Astrocyte of the cerebellum (primary cell): Measurements from ENCODE around the gene RAE1.

Experiments used
- DNase-seq: peaks from one replicate; pipeline ENCODE4 v3.0.0-alpha.2; 2011; ENCODE audit warnings: low read depth
- H3K4me3 ChIP-seq: 2 replicates; pipeline ENCODE4 v1.5.1; 2011; ENCODE audit warnings: mild to moderate bottlenecking, low read depth, low read length, moderate library complexity
- CTCF ChIP-seq: IDR thresholded peaks from 2 replicates; pipeline ENCODE4 v1.5.1; 2012; ENCODE audit warnings: low read length, low read depth, moderate library complexity, mild to moderate bottlenecking; ENCODE audit errors: missing control alignments
- in situ Hi-C: cut with HindIII; loops from 2 replicates; pipeline ENCODE4 v1.10.0; 2017; ENCODE audit warnings: low sequenced_read_pairs

RAE1 gene, protein sequence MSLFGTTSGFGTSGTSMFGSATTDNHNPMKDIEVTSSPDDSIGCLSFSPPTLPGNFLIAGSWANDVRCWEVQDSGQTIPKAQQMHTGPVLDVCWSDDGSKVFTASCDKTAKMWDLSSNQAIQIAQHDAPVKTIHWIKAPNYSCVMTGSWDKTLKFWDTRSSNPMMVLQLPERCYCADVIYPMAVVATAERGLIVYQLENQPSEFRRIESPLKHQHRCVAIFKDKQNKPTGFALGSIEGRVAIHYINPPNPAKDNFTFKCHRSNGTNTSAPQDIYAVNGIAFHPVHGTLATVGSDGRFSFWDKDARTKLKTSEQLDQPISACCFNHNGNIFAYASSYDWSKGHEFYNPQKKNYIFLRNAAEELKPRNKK

GRCh38 chr20:57351042-57351783 is at the start of gene RAE1:
TSS of gene RAE1 (plus strand) at chr20:57351255. CDS start at chr20:57354039, 2,784 bp downstream.
- no peak for TF ChIP-seq CTCF
- DNase-seq, result peak; percentile 91
- in situ Hi-C loops, result no loop called here
- H3K4me3 ChIP-seq, result peak within 1 kb of the TSS; percentile 100

GRCh38 chr20:57306747-57307146 is 44.3 kb upstream of the RAE1 start:
- no peak for TF ChIP-seq CTCF
- in situ Hi-C loops, result no loop called here
- no peak overlapping the region for H3K4me3 ChIP-seq

DNA sequence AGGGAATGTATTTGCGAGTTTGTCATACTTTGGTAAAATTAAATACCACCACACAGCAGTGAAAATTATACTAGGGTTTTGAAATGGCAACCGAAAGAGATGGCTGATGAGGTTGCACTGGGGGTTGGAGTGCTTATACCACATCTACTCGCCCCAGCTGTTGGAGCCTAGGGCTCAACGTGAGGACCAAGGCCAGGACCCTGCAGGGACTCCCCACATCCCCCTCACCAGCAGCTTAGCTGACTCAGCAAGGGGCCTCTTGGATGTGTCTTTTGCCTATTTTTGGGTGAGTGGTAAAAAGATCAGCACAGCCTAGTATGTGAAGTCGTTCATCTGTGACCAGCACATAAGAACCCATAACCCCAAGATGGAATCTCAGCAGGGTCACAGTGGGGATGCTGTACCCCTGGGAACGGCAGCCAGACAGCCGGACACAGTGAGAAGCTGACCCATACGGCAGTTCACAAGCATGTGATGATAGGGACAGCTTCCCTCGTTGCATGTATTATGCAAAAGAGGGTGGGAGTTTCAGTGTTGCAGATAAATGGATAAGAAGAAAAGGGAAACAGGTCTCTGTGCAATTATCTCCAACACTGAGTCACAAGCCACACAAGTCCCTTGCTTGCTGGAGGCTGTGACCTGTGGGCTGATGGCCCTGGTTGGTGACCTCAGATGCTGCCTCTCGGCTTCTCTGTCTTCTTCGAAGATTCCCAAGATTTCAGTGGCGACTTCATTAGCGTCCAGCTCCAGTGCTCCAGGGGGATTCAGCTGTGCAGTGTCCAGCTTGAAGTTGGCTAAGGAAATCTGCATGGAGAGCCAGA is 42.4 kb upstream of the RAE1 start:
- in situ Hi-C loops, result no loop called here
- no peak for TF ChIP-seq CTCF
- DNase-seq, result no peak
- no peak overlapping the region for H3K4me3 ChIP-seq

More at GRCh38 chr20:57306747-57307146, 44.3 kb upstream of the RAE1 start:
- DNase-seq, result no peak

GRCh38 chr20:57309544-57310115 is 41.4 kb upstream of the RAE1 start:
- in situ Hi-C loops, result no loop called here
- TF ChIP-seq CTCF, result no peak
- no peak for DNase-seq
- no peak overlapping the region for H3K4me3 ChIP-seq

DNA sequence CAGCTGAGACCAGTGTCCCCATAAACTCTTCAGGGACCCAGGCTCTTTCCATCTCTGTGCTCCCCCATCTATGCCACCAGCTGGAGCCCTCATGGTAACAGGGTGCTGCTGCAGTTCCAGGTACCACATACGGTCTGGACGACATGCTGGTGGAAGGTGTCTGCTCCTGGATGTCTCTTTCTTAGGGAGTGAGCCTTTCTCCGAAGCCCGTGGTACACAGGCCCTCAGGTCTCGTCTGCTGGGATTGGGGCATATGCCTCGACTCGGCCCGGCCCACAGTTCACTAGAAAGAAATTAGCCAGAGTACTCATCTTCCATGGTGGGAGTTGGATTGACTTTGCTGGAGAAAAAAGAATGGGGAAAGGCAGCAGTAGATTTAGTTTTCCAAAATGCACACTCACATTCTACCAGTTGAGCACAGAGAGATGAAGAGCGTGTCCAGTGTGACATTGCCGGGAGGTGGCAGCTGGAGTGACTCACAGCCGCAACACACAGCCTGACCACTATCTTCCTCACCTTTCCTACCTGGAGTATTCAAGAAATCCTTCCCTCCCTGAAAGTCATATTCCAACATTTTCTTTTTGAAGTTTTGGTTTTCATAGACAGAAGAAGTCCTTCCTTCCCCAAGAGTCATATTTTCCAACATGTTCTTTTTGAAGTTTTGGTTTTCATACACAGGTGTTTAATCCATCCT is 40.1 kb upstream of the RAE1 start:
- no peak overlapping the region for H3K4me3 ChIP-seq
- in situ Hi-C loops, result no loop called here
- TF ChIP-seq CTCF, result no peak
- no peak for DNase-seq
